Effector CD4-positive, alpha-beta T cell (primary cell): Measurements from ENCODE around the gene TSC2.
"Not testable (repeated sequence)": the region's sequence is repeated elsewhere in the genome, so short reads cannot be mapped to it uniquely, and the experiment has no call there.

Source experiments
- DNase-seq: peaks from one replicate; pipeline ENCODE4 v3.0.0-alpha.2; 2020

TSC2 gene

GRCh38 chr16:2086812-2087747 is 39.3 kb downstream of the TSC2 start:
- DNase-seq: no peak

GRCh38 chr16:2087748-2088631 is 40.2 kb downstream of the TSC2 start:
- DNase-seq: no peak

GRCh38 chr16:2088759-2089358 is 41.1 kb downstream of the TSC2 start:
- DNase-seq: no peak

DNA sequence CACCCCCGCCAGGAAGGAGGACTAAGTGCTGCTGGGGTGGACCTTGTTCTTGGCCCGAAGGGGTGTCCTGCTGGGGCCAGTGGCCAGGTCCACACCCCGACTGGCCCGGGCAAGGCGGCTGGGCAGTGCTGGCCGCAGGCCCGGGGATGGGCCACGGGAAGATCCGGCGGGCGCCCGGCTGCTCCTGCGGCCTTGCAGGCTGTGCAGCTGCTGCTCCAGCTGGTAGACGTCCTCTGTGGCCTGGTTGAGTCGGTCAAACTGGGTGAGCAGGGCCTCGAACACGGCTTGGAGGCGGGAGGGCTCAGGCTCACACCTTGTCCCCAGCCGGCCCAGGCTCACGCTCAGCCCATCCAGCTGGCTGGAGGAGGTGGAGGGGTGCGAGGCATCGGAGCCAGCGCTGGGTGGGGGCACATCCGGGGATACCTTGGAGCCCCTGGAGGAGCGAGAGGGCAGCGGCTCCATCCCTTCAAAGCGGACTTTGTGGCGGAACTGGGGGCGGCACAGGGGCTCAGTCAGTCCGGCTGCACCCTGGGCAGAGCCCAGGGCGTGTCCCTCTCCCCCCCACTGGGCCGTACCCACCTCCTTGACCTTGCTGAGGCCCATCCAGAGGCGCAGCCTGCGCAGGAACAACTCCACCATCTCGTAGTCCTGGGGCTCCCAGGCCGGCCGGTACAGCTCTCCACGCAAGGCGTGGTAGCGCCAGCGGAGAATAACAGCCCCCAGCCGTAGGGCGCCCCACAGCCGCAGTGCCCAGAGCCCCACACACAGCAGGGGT is 42.1 kb downstream of the TSC2 start:
- no peak for DNase-seq

- DNase-seq: no peak
Observed at GRCh38 chr16:2090481-2090776, 42.6 kb downstream of the TSC2 start.

- DNase-seq: peak; percentile 11
Observed at GRCh38 chr16:2090777-2091546, 43.2 kb downstream of the TSC2 start.

GRCh38 chr16:2091547-2092255 is 43.9 kb downstream of the TSC2 start:
- DNase-seq: no peak

DNA sequence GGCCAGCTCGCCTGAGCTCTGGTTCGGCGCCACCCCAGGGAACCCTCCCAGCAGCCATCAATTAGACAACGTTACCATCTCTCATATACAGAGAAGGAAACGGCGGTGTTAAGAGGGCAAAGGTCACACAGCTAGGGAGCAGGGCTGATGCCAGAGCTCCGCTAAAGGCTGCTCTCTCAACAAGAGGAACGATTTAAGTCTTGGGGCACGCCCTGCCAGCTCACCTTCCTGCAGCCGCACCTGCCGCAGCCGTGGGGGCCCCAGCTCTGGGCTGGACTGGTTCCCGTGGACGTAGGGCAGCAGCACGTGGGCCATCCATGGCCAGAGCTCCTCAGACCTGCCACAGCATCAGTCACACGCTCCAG is 44.5 kb downstream of the TSC2 start:
- no peak for DNase-seq

DNA sequence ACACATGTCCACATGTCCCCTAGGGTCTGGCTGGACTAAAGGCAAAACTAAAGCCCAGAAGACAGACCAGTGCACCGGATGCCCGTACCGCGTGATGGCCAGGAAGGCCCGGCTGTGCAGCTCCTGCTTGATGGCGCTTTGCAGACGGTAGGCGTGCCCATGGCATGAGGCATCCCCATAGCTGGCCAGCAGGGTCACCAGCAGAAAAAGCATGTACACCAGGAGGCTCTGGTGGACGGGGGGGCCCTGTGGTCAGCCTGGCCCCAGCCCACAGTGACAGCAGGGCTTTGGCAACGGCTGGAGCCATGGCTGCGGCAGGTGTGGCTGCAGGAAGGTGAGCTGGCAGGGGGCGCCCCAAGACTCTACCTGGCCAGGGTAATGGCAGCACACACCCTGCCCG is 45.1 kb downstream of the TSC2 start:
- no peak for DNase-seq

DNA sequence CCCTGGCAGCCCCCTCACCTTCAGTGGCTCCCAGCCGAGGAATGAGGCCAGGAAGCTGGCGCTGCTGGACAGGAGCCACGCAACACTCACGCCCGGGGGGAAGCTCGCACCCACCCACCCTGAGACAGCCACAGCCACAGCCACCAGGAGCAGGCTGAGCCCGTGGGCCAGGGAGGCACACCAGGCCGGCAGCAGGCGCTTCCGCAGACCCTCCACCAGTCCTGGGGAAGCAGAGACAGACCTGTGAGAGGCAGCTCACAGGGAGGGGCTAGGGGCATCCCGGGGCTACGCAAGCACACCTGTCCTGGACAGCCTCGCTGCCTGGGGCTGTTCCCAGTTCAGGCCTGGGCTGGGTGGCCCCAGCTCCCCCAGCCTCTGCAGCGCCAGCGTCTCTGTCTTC is 46.0 kb downstream of the TSC2 start:
- DNase-seq: no peak

GRCh38 chr16:2095315-2095853 is 47.6 kb downstream of the TSC2 start:
- DNase-seq: no peak

- no peak for DNase-seq
Observed at GRCh38 chr16:2095918-2096582, 48.3 kb downstream of the TSC2 start.

DNA sequence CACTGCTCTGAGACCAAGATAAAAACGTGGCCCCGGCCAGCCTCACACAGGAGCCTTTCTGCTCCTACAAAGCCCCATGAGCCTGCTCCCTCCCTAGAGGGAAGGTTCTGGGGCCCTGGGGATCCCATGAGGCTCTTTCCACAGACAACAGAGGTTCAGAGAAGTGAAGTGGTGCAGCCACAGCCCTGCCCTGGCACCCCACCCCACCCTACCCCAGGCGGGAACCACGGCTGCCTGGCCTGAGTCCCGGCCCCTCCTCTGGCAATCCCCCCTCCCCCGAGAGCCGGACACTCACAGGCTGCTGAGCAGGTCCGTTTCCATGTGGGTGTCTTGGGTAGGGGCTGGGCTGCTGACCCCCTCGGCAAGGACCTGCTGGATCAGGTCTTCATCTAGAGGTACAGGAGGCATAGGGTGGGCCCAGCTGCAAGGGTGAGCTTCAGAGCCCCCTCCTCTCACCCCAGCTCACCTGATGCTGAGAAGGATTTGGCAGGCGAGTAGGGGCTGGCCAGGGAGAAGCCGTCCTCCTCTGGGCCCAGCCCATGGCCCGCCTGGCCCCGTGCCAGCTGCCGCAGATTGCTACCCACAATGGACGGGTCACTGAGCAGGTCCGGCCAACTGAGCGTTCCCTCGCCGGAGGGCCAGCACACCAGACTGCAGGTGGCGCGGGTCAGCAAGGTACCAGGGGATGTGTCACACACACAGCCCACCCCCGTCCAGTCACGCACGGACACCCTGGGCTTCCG is 49.2 kb downstream of the TSC2 start:
- DNase-seq: no peak

GRCh38 chr16:2097689-2098088 is 49.9 kb downstream of the TSC2 start:
- not testable (repeated sequence) for DNase-seq

GRCh38 chr16:2101581-2101980 is 53.8 kb downstream of the TSC2 start:
- not testable (repeated sequence) for DNase-seq

GRCh38 chr16:2102471-2102870 is 54.7 kb downstream of the TSC2 start:
- no peak for DNase-seq

DNA sequence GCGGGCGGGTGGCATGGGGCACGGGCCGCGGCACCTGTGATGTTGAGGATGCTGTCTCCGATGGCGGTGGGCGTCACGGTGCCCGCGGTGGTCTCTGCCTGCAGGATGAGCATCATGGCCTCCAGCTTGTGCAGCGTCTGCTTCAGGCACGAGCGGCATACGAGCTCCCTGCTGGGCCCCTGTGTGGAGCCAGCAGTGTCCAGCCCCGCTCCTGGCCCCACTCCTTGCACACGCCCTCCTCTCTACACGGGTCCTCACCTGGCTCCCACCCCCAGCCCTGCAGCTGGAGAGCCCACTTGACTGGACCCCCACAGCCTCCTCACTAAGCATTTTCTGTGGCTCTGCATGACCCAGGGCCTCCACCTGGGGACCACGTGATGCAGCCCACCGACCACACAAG is 56.7 kb downstream of the TSC2 start:
- not testable (repeated sequence) for DNase-seq

- not testable (repeated sequence) for DNase-seq
Observed at GRCh38 chr16:2105291-2105690, 57.5 kb downstream of the TSC2 start.

GRCh38 chr16:2105769-2106168 is 58.0 kb downstream of the TSC2 start:
- not testable (repeated sequence) for DNase-seq

DNA sequence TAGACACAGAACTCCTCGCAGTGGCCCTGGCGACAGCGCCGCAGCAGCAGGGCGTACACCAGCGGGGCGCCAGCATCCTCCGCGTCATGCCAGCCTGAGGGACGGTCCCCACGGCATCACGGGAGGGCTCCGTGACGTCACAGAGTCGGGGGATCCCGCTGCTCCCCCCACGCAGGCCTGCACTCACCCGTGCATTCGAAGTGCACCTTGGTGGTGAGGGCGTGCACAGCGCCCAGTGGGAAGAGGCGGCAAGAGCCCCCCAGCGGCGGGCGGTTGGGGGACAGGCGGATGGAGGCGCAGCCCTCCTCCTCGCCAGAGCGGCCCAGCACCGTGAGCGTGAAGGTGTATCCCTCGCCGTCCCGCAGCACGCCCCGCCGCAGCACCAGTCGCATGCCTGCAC is 58.4 kb downstream of the TSC2 start:
- DNase-seq: not testable (repeated sequence)
